ENCODE data around the gene DYNC1LI2.
"Not testable (repeated sequence)": the region's sequence is repeated elsewhere in the genome, so short reads cannot be mapped to it uniquely, and the experiment has no call there.

The DYNC1LI2 gene

GRCh38 chr16:66751303-66751991 lies at the start of gene DYNC1LI2:
Gene DYNC1LI2 (minus strand): TSS chr16:66751609. CDS start chr16:66751591, 18 bp downstream.
- TF ChIP-seq CTCF (IDR thresholded peaks at IDR 0.05) = peak; percentile 78
- H3K9ac ChIP-seq = peak within 1 kb of the TSS; percentile 87
- H3K4me2 ChIP-seq (ENCODE audit: low read length) = peak within 1 kb of the TSS; percentile 96
- peak within 1 kb of the TSS; percentile 95 for H2AFZ ChIP-seq
- H3K27me3 ChIP-seq (ENCODE audit: control insufficient read depth, insufficient read depth, low read length) = no peaks in the 10 kb centered on the region
- H3K27ac ChIP-seq = peak within 1 kb of the TSS; percentile 86
- no peaks in the 10 kb centered on the region for H3K36me3 ChIP-seq (ENCODE audit: control insufficient read depth, insufficient read depth, low read length)
- H3K79me2 ChIP-seq = peaks cover 39% of the 10 kb centered on the region
- no peaks in the 10 kb centered on the region for H3K9me3 ChIP-seq (ENCODE audit: control insufficient read depth, low read length)
- peak within 1 kb of the TSS; percentile 95 for H3K4me3 ChIP-seq (ENCODE audit: low read depth, low read length)
- peaks cover 12% of the 10 kb centered on the region for H3K4me1 ChIP-seq

GRCh38 chr16:66800856-66801255 lies 49.4 kb upstream of the DYNC1LI2 start:
- H3K4me3 ChIP-seq (ENCODE audit: low read depth, low read length) = no peak overlapping the region

GRCh38 chr16:66798161-66798560 lies 46.8 kb upstream of the DYNC1LI2 start:
- no peak overlapping the region for H2AFZ ChIP-seq
- H3K4me1 ChIP-seq = no peaks in the 10 kb centered on the region
- H3K4me3 ChIP-seq (ENCODE audit: low read depth, low read length) = no peak overlapping the region
- no peak overlapping the region for H3K9ac ChIP-seq
- H3K4me2 ChIP-seq (ENCODE audit: low read length) = no peak overlapping the region
- no peak overlapping the region for H3K27ac ChIP-seq
- no peak for TF ChIP-seq CTCF (IDR thresholded peaks at IDR 0.05)
- no peaks in the 10 kb centered on the region for H3K36me3 ChIP-seq (ENCODE audit: control insufficient read depth, insufficient read depth, low read length)
- H3K79me2 ChIP-seq = no peaks in the 10 kb centered on the region
- no peaks in the 10 kb centered on the region for H3K27me3 ChIP-seq (ENCODE audit: control insufficient read depth, insufficient read depth, low read length)
- no peaks in the 10 kb centered on the region for H3K9me3 ChIP-seq (ENCODE audit: control insufficient read depth, low read length)

More at GRCh38 chr16:66800856-66801255, 49.4 kb upstream of the DYNC1LI2 start:
- H3K9ac ChIP-seq = no peak overlapping the region
- H3K4me2 ChIP-seq (ENCODE audit: low read length) = no peak overlapping the region
- no peaks in the 10 kb centered on the region for H3K79me2 ChIP-seq
- no peak overlapping the region for H2AFZ ChIP-seq
- H3K27me3 ChIP-seq (ENCODE audit: control insufficient read depth, insufficient read depth, low read length) = no peaks in the 10 kb centered on the region
- no peak for TF ChIP-seq CTCF (IDR thresholded peaks at IDR 0.05)
- H3K4me1 ChIP-seq = no peaks in the 10 kb centered on the region
- no peak overlapping the region for H3K27ac ChIP-seq
- H3K36me3 ChIP-seq (ENCODE audit: control insufficient read depth, insufficient read depth, low read length) = no peaks in the 10 kb centered on the region
- no peaks in the 10 kb centered on the region for H3K9me3 ChIP-seq (ENCODE audit: control insufficient read depth, low read length)

- not testable (repeated sequence) for H3K9ac ChIP-seq; H3K27me3 ChIP-seq (ENCODE audit: control insufficient read depth, insufficient read depth, low read length); H3K9me3 ChIP-seq (ENCODE audit: control insufficient read depth, low read length); H3K4me2 ChIP-seq (ENCODE audit: low read length); H3K4me3 ChIP-seq (ENCODE audit: low read depth, low read length); H3K27ac ChIP-seq; H3K79me2 ChIP-seq; H3K4me1 ChIP-seq; H3K36me3 ChIP-seq (ENCODE audit: control insufficient read depth, insufficient read depth, low read length); H2AFZ ChIP-seq
Observed at GRCh38 chr16:66793984-66794383, 42.6 kb upstream of the DYNC1LI2 start.

GRCh38 chr16:66790130-66790733 lies 38.8 kb upstream of the DYNC1LI2 start:
- Histone ChIP-seq H3K9ac (no peak overlapping the region), H3K27ac (no peak overlapping the region), H2AFZ (no peak overlapping the region), H3K27me3 (ENCODE audit: control insufficient read depth, insufficient read depth, low read length) (no peaks in the 10 kb centered on the region), H3K36me3 (ENCODE audit: control insufficient read depth, insufficient read depth, low read length) (no peaks in the 10 kb centered on the region), H3K79me2 (no peaks in the 10 kb centered on the region), H3K9me3 (ENCODE audit: control insufficient read depth, low read length) (no peaks in the 10 kb centered on the region), H3K4me2 (ENCODE audit: low read length) (no peak overlapping the region), H3K4me3 (ENCODE audit: low read depth, low read length) (no peak overlapping the region), H3K4me1 (no peaks in the 10 kb centered on the region)
- TF ChIP-seq CTCF (IDR thresholded peaks at IDR 0.05) = no peak

Data from parathyroid adenoma (tissue), 2 donors.